Tibial nerve (tissue), 4 donors: ENCODE data around the gene MPZL1. TPM values are rescaled to one million over a fixed set of nuclear protein-coding genes. Genes with fewer than 3 reads are reported as not detected.

Experiments used
- DNase-seq, 2 donors: peaks; one replicate each; pipeline ENCODE4 v3.0.0-alpha.2; 2019; ENCODE audit warnings: low spot score in 2 of 2
- H3K27ac ChIP-seq, 4 donors: fragments of 200-600 bp; sonication (generic) in 3 of 4; one replicate each; pipeline ENCODE4 v1.5.1; 2017 to 2019; ENCODE audit warnings: mild to moderate bottlenecking in 1 of 4
- H3K27me3 ChIP-seq, 2 donors: fragments of 200-600 bp; sonication (generic) in 1 of 2; one replicate each; pipeline versions ENCODE4 v1.5.1 to v1.6.0; 2017 to 2019
- H3K36me3 ChIP-seq, 3 donors: fragments of 200-600 bp; sonication (generic); one replicate each; pipeline ENCODE4 v1.5.1; 2018 to 2019
- H3K4me1 ChIP-seq, 4 donors: fragments of 200-600 bp; sonication (generic) in 3 of 4; one replicate each; pipeline ENCODE4 v1.5.1; 2017 to 2019
- H3K4me3 ChIP-seq, 4 donors: fragments of 200-600 bp; sonication (generic) in 3 of 4; one replicate each; pipeline ENCODE4 v1.5.1; 2017 to 2019; ENCODE audit warnings: mild to moderate bottlenecking in 1 of 4, moderate library complexity in 1 of 4
- H3K9me3 ChIP-seq, 4 donors: fragments of 200-600 bp; sonication (generic) in 3 of 4; one replicate each; pipeline ENCODE4 v1.5.1; 2017 to 2019
- CTCF ChIP-seq, 5 experiments: fragments of 200-600 bp in 3 of 5; fragments of 450-650 bp in 2 of 5; sonication (generic) in 3 of 5; IDR thresholded peaks; one replicate each; pipeline ENCODE4 v1.5.1; 2016 to 2019; ENCODE audit warnings: antibody characterized with exemption in 5 of 5, mild to moderate bottlenecking in 3 of 5, moderate library complexity in 2 of 5
- EP300 ChIP-seq, 2 donors: sonication (generic); formaldehyde crosslinking; IDR thresholded peaks; one replicate each; pipeline ENCODE4 v1.6.1; 2017; ENCODE audit warnings: antibody characterized with exemption in 2 of 2, mild to moderate bottlenecking in 1 of 2
- POLR2A ChIP-seq, 2 donors: fragments of 450-650 bp; IDR thresholded peaks; one replicate each; pipeline ENCODE4 v1.6.1; 2017; ENCODE audit warnings: antibody characterized with exemption in 2 of 2, mild to moderate bottlenecking in 2 of 2, moderate library complexity in 2 of 2
- WGBS, 2 donors: methylation state at CpG; one replicate each; pipeline ENCODE4 v1.1.5; 2018; 5-methylcytosine and 5-hydroxymethylcytosine counted together
- total RNA-seq, 4 donors: library from RNA; depleted of rRNA; stranded (reverse); fragments of >200 nt; gene quantifications; one replicate each; pipeline ENCODE4 v1.1.0, GENCODE V29; 2016

MPZL1 gene
- total RNA-seq, 4 donors from 2014 or later: 50.1 to 76.0 (median 71.7) TPM

- Histone ChIP-seq H3K9me3 (no peaks in the 10 kb centered on the region), H3K27me3 (no peaks in the 10 kb centered on the region), H3K27ac (no peak overlapping the region), H3K4me3 (no peak overlapping the region), H3K36me3 (no peaks in the 10 kb centered on the region), H3K4me1 (no peaks in the 10 kb centered on the region)
- TF ChIP-seq EP300 (IDR thresholded peaks at IDR 0.05): no peak
- no peak for TF ChIP-seq POLR2A (IDR thresholded peaks at IDR 0.05)
- no peak for TF ChIP-seq CTCF (IDR thresholded peaks at IDR 0.05)
- no peak for DNase-seq
- 75 to 83% methylated on average over 4 of the region's 4 CpGs for WGBS, 2 donors
Measured at GRCh38 chr1:167836197-167836596, 114.4 kb downstream of the MPZL1 start.

- Histone ChIP-seq H3K27ac (no peak overlapping the region), H3K9me3 (no peaks in the 10 kb centered on the region), H3K27me3 (no peaks in the 10 kb centered on the region), H3K4me1 (no peaks in the 10 kb centered on the region), H3K36me3 (no peaks in the 10 kb centered on the region), H3K4me3 (no peak overlapping the region)
- DNase-seq: no peak
- TF ChIP-seq POLR2A (IDR thresholded peaks at IDR 0.05) (no peak), EP300 (IDR thresholded peaks at IDR 0.05) (no peak), CTCF (IDR thresholded peaks at IDR 0.05) (no peak)
- WGBS, 2 donors: 75 to 87% methylated on average over 2 of the region's 2 CpGs
Measured at GRCh38 chr1:167837326-167837725, 115.5 kb downstream of the MPZL1 start.

- DNase-seq: no peak
- 83 to 85% methylated on average over 2 of the region's 2 CpGs for WGBS, 2 donors
- no peaks in the 10 kb centered on the region for H3K36me3 ChIP-seq
- no peaks in the 10 kb centered on the region for H3K27me3 ChIP-seq
- H3K4me3 ChIP-seq: no peak overlapping the region
- H3K27ac ChIP-seq: no peak overlapping the region
- H3K4me1 ChIP-seq: no peaks in the 10 kb centered on the region
- no peaks in the 10 kb centered on the region for H3K9me3 ChIP-seq
- TF ChIP-seq CTCF (IDR thresholded peaks at IDR 0.05): no peak
- TF ChIP-seq POLR2A (IDR thresholded peaks at IDR 0.05): no peak
- no peak for TF ChIP-seq EP300 (IDR thresholded peaks at IDR 0.05)
Measured at GRCh38 chr1:167839009-167839408, 117.2 kb downstream of the MPZL1 start.

Other genes starting within 250 kb of the MPZL1 start
- 1 to 10 TPM in 3 of 4 donors, not detected in 1; 1.2 to 1.5 (median 1.4) TPM for gene CD247, start 203.5 kb upstream of the MPZL1 start, total RNA-seq
- gene CREG1, start 168.2 kb upstream of the MPZL1 start, total RNA-seq: 100 to 1,000 TPM; 154 to 191 (median 164) TPM
- 10 to 100 TPM; 10.0 to 17.7 (median 12.9) TPM for gene RCSD1, start 91.8 kb upstream of the MPZL1 start, total RNA-seq
- not detected for gene ADCY10, start 192.2 kb downstream of the MPZL1 start, total RNA-seq
- gene DCAF6, start 214.7 kb downstream of the MPZL1 start, total RNA-seq: 100 to 1,000 TPM in 1 of 4 donors, 10 to 100 TPM in 3; 75.7 to 118 (median 77.4) TPM
- gene MPC2, start 215.1 kb downstream of the MPZL1 start, total RNA-seq: 10 to 100 TPM; 16.1 to 22.4 (median 19.1) TPM